HG03457 (cell line): ENCODE measurements around the gene RHBDD3.
"Not testable (repeated sequence)": the region's sequence is repeated elsewhere in the genome, so short reads cannot be mapped to it uniquely, and the experiment has no call there.

ENCODE experiments used
- ATAC-seq: cut with Tn5 transposase; IDR thresholded peaks from one replicate; pipeline ENCODE4 v1.9.1; 2021; ENCODE audit warnings: moderate number of reproducible peaks; ENCODE audit not compliant: unreplicated experiment

Gene RHBDD3

DNA sequence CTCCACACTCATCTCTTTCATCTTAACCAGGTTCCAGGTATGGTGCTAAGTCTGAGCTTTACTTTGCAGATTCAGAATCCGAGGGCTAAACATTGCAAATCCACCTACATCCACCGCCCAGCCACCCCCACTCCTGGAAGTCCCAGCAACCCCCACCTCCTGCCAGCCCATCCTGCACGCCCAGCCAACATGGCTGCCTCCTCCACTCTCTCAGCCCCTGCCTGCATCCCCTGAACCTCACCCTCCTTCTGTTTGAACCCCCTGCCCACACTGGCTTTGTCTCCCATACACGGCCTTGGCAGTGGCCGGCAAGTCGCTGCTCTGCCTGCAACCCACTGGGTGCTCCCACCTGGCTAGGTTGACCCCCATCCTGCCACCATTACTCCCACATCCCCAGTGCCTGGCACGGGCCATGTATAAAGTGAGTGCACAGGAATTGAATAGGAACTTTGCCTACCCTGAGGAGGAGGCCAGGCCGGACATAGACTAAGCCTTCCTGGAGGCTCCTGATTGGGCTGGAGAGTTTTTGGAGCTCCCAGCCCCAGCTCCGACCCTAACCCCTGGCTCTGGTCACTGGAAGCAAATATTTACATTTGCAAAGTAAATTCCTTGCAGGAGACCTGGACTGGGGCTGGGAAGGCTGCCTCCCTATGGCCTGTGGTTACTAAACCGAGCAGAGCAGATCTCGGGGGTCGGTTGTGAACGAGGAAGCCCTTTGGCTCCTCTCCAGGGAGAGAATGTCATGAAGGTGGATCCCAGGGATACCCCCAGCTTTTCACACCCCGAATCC is 47.7 kb downstream of the RHBDD3 start:
- no peak for ATAC-seq

DNA sequence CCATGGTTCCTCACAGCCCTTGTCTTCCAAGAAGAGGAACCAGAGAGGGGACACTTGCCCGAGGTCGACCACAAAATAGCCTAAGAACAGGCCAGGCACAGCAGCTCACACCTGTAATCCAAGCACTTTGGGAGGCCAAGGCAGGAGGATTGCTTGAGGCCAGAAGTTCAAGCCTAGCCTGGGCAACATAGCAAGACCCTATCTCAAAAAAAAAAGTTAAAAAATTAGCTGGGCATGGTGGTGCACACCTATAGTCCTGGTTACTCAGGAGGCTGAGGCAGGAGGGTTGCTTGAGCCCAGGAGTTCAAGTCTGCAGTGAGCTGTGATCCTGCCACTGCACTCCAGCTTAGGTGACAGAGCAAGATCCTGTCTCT is 48.4 kb downstream of the RHBDD3 start:
- ATAC-seq: not testable (repeated sequence)

DNA sequence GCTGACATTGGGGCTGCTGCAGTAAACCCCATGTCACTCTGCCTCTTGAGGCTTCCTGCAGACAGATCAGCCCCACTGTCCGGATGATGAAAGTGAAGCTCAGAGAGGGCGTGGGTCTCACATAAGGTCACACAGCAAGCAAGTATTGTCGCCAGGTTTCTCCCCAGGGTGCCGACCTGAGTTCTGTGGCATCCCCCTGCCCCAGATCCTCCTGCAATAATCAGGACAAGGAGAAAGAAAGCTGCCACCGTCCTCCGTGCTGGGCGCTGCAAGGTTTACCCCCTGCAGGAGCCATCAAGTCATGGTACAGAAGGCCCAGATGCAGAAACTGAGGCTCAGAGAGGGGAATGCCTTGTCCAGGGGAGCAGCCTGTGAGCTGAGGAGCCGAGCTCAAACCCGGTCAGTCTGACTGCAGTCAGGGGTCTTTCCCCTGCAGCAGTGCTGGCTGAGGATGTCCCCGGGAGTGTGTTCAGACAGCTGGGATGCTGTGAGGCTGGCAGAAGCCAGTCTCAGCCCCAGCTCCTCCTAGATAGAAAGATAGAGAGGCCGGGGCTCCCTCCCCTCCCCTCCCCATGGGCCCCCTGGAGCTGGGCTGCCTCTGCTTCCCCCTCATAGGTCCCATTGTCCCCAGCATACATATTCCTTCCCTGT is 48.9 kb downstream of the RHBDD3 start:
- no peak for ATAC-seq

DNA sequence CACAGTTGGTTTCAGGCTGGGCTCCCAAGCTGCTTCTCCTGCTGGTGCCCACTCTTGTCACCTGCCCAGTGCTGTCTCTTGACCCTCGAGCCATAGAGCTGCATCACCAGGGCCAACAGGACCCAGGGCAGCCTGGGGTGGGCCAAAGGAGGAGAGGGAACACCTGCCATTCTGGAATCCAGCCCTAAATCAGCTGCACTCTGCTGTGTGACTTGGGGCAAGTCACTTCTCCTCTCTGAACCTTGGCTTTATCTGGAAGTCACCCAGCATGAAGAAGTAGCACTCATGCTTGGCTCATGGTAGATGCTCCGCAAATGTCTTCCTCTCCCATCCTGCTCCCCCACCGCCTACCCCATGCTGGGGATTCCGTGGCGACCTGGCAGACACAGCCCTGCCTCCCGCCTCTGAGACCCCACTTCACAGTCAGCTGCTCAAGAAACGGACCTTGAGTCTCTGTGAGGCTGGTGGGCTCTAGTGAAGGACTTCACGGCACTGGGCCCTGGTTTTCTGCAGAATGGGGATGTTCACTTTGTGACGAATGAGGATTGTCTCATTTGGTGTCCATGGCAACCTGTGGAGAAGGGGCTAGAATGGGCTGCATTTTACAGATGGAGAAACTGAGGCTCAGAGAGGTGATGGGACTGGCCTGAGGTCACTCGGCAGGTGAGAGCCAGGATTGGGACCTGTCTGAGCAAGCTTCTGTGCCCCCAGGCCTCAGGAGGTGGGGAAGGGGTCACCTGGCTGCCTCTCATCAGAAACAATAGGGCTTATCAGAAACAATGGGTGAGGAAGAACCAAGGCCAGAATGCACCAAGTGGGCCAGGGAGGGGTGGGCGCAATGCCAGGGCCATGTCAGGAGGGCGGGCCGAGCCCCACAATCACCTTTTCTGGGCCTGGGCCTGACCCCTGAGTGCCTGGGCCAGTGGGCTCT is 49.7 kb downstream of the RHBDD3 start:
- no peak for ATAC-seq

DNA sequence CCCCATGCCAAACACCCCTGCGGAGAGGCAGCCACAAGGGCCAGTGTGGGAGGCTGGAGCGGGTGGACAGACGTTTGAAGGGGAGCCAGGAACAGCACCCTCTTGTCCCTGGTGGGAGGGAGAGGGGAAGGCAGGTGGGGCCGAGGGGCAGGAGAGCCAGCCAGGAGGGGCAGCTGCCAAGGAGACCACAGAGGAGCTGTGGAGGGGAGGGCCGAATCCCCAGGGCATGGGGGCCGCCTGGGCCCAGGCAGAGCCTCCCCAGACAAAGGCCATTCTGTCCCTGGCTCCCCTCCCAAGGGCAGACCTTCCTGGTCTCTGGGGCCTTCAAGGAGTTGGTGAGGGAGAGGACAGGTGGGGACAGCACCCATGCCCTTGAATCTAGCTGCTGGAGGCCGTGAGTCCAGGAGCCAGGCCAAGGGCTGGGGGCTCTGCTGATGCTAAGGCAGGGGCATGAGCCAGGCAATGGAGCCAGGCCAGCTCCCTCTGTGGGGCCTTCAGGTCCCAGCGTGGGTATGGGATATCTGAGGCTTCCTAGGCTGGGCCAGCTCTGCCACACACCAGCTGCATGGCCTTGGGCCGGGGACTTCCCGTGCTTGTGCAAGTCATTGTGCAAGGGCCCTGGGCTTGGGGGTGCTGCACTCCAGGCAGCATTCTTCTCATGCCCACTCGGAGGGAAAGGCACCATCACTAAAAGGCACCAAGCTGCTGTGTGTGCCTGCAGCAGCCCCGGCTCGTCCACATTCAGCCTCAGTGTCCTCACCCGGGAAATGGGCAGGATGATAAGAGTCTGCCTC is 50.7 kb downstream of the RHBDD3 start:
- no peak for ATAC-seq

DNA sequence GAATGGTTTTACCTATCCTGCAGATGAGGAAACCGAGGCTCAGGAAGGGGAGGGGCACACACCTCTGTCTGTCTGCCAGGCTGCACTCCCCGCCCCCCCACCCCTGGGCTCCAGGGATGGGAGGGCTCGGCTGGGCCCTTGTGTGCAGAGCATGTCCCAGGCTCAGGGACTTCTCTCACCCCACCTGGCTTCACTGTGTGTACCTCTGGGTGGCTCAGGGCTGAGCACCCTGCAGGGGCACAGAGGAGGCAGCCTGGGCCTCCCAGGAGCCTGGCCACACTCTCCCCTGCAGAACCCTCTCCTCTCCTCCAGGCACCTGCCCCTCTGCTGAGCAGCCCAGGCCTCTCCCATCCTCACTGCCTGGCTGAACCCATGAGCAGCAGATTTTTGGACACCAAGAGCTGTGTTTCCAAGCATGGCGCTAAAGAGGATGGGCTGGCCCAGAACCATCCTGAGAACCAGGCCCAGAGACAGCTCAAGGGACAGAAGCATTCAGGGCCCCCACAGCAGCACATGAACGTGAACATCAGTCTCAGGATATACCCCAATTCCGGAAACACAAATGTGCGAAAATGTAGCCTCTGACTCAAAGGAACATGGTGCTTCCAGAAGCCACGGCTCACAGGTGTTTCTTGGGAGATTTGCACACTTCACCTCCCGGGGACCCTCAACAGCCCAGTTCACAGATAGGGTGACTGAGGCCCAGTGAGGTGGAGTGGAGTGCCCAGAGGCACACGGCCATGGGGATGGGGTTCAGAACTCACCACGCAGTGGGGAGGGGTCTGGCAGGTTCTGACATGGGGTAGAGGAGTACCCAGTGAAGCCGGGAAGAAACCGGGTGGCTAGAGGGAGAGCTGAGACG is 51.5 kb downstream of the RHBDD3 start:
- ATAC-seq: no peak

DNA sequence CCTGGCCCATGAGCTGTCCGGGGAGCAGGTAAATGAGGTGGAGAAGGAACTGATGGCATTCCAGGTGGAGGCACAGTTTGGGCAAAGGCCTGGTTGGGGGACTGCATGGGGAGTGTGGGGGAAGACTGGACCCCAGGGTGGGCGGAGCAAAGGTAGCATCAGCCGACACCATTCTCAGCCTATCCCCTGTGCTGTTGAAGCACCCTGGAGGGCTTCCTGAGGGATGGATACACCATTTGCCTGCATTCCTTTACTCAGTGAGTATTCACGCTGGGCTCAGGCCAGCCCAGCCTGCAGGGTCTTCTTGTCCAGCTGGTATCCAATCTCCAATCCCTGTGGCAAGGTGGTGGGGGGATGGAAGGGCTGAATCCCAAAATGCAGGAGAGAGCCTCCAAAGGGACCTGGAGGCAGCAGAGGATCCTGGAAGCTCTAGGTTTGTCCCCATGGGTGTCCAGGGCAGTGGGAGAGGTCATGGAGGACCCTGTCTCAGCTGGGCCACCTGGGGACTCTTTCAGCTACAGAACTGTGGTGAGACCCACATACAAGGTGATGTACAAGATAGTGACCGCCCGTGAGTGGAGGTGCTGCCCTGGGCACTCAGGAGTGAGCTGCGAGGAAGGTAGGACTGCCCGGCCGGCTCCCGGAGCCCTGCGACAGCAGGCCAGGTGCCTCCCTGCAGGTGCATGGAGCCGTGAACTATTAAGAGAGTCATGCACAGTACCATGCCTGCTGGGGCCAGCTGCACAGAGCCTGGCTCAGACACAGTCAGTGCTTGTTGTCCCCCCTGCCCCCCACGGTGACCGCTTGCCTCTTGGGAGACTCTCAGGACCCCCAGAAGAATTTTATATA is 52.5 kb downstream of the RHBDD3 start:
- no peak for ATAC-seq

DNA sequence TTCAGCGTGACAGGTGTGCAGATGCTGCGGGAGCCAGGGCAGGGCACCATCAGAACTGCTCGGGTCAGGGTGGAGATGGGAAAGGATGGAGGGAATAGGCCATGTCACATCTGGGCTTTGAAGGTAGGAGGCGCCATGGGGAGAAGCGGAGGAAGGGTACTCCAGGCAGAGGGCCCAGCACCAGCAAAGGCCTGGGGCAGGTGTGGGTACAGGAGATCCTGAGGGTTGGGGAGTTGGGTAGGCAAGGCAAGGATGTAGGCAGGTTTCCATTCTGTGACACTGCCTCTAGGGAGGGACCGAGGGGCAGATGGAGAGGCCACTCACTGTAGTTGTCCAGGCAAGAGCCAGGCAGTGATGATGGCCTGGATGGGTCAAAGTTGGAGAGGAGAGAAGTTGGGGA is 53.5 kb downstream of the RHBDD3 start:
- no peak for ATAC-seq

DNA sequence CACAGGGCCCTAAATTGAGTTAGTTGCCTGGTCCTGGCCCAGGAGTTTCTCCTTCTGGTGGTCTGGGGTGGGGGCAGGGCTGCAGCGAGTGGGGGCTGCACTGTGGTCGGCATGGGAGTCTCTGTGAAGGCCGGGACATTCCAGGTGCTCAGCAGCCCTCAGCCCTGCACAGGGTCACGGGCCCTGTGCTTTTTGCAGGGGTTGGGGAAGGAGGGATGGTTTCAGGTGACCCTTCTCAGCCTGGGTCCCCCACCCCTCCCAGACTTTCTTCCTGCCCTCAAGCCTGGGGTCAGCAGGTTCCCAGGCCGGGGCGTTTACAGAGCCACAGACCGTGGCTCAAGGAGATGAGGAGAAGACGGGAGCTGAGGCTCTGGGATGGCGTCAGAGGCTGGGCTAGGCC is 54.3 kb downstream of the RHBDD3 start:
- ATAC-seq: no peak

DNA sequence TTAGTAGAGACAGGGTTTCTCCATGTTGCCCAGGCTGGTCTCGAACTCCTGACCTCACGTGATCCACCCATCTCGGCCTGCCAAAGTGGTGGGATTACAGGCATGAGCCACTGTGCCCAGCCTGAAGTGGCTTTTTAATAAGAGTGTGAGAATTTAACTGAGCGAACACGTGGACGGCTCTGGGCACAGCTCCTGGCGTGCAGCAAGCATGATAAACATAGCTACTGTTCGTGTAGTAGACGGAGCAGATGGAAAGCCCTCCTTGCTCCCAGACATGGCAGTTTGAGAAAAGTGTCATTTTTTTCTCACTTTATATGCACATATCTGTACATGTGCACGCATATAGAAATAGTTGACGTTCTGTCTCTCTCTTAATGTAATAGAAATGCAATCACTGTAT is 55.0 kb downstream of the RHBDD3 start:
- ATAC-seq: no peak

DNA sequence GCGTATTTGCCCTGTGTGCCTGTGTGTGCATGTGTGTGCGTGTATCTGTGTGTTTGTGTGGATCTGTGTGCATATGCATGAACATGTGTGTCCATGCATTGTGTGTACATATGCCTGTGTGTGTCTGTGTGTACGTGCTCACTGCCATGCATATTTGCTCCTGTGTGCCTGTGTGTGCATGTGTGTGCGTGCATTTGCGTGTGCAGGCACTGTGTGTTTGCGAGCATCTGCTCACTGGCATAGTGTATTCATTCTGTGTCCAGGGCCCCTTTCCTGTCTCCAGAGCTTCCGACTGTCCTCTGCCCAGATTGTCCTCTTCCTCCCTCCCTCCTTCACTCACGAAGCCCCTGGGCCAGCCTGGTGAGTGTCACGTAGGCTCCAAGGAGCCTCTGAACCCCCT is 56.3 kb downstream of the RHBDD3 start:
- ATAC-seq: no peak

DNA sequence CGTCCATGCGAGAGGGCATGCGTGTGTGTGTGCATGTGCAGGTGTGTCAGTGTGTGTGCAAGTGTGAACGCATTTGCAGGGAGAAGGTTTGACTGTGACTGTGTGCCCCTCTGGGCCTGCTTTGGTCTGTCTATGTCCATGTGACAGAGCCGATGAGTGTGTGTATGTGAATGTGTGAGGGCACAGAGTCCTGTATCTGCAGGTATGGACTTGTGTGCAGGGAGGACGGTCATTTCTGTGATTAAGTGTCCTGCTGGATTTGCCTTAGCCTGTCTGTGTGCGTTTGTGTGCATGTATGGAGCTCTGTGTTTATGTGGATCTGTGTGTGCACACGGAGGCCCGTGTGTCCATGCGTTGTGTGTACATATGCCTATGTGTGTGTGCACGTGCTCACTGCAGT is 56.7 kb downstream of the RHBDD3 start:
- ATAC-seq: no peak
